Chondrocyte (in vitro differentiated cells): ENCODE measurements around the gene KPNA6. TPM values are rescaled to one million over a fixed set of nuclear protein-coding genes. Genes with fewer than 3 reads are reported as not detected.

Source experiments
- DNase-seq: peaks from one replicate; pipeline ENCODE4 v3.0.0; 2021; ENCODE audit warnings: mixed read lengths, low spot score
- H3K27ac Mint-ChIP-seq: one replicate; pipeline ENCODE4 v1.8.0; 2021; ENCODE audit warnings: mild to moderate bottlenecking, moderate library complexity, mixed read lengths; ENCODE audit not compliant: unreplicated experiment
- H3K27me3 Mint-ChIP-seq: 2 replicates; pipeline ENCODE4 v1.8.0; 2021; ENCODE audit warnings: low read depth, mixed read lengths
- H3K36me3 Mint-ChIP-seq: 2 replicates; pipeline ENCODE4 v1.8.0; 2021; ENCODE audit warnings: low read depth, mixed read lengths
- H3K4me1 Mint-ChIP-seq: 2 replicates; pipeline ENCODE4 v1.8.0; 2021; ENCODE audit warnings: low read depth, mild to moderate bottlenecking, mixed read lengths
- H3K4me3 Mint-ChIP-seq: one replicate; pipeline ENCODE4 v1.8.0; 2021; ENCODE audit warnings: mild to moderate bottlenecking, moderate library complexity, mixed read lengths; ENCODE audit not compliant: unreplicated experiment
- H3K9me3 Mint-ChIP-seq: 2 replicates; pipeline ENCODE4 v1.8.0; 2021; ENCODE audit warnings: low read depth, mixed read lengths
- CTCF ChIP-seq: fragments of 200-600 bp; sonication (generic); IDR thresholded peaks from 2 replicates; pipeline ENCODE4 v1.5.0; 2021; ENCODE audit warnings: antibody characterized with exemption, mild to moderate bottlenecking, moderate library complexity
- total RNA-seq: library from RNA; stranded (reverse); gene quantifications from 3 replicates; pipeline ENCODE4 v1.2.1, GENCODE V29; 2021

The KPNA6 gene
- total RNA-seq, 1 donor from 2014 or later = 80.9 TPM

GRCh38 chr1:32187850-32188249 is 80.0 kb downstream of the KPNA6 start:
- no peak overlapping the region for H3K4me3 Mint-ChIP-seq
- H3K9me3 Mint-ChIP-seq = no peaks in the 10 kb centered on the region
- DNase-seq = no peak
- no peak overlapping the region for H3K27ac Mint-ChIP-seq
- no peaks in the 10 kb centered on the region for H3K27me3 Mint-ChIP-seq
- H3K36me3 Mint-ChIP-seq = peaks cover 51% of the 10 kb centered on the region
- no peak for TF ChIP-seq CTCF
- peaks cover 27% of the 10 kb centered on the region for H3K4me1 Mint-ChIP-seq

- Mint-ChIP-seq H3K4me3 (no peak overlapping the region), H3K4me1 (peaks cover 11% of the 10 kb centered on the region), H3K36me3 (peaks cover 64% of the 10 kb centered on the region), H3K27me3 (no peaks in the 10 kb centered on the region), H3K9me3 (no peaks in the 10 kb centered on the region), H3K27ac (peak overlapping the region; percentile 71)
- TF ChIP-seq CTCF = no peak
- DNase-seq = no peak
These were observed 84.5 kb downstream of the KPNA6 start for GRCh38 chr1:32192220-32192948.

GRCh38 chr1:32194984-32195383 is 87.1 kb downstream of the KPNA6 start:
- Mint-ChIP-seq H3K4me1 (peaks cover 32% of the 10 kb centered on the region), H3K4me3 (no peak overlapping the region), H3K36me3 (peaks cover 58% of the 10 kb centered on the region), H3K9me3 (no peaks in the 10 kb centered on the region), H3K27ac (peak overlapping the region; percentile 17), H3K27me3 (no peaks in the 10 kb centered on the region)
- no peak for TF ChIP-seq CTCF
- DNase-seq = no peak

- no peaks in the 10 kb centered on the region for H3K27me3 Mint-ChIP-seq
- H3K36me3 Mint-ChIP-seq = peaks cover 56% of the 10 kb centered on the region
- H3K9me3 Mint-ChIP-seq = no peaks in the 10 kb centered on the region
- DNase-seq = no peak
- no peak for TF ChIP-seq CTCF
- peaks cover 36% of the 10 kb centered on the region for H3K4me1 Mint-ChIP-seq
- peak overlapping the region; percentile 17 for H3K27ac Mint-ChIP-seq
- H3K4me3 Mint-ChIP-seq = no peak overlapping the region
These were observed 87.7 kb downstream of the KPNA6 start for GRCh38 chr1:32195531-32195930.

- Mint-ChIP-seq H3K4me1 (peaks cover 36% of the 10 kb centered on the region), H3K27me3 (no peaks in the 10 kb centered on the region), H3K4me3 (no peak overlapping the region), H3K9me3 (no peaks in the 10 kb centered on the region), H3K36me3 (peaks cover 53% of the 10 kb centered on the region), H3K27ac (peak overlapping the region; percentile 27)
- DNase-seq = no peak
- TF ChIP-seq CTCF = no peak
These were observed 88.3 kb downstream of the KPNA6 start for GRCh38 chr1:32195972-32196823.
